ENCODE measurements around the gene CCDC149. TPM values are rescaled to one million over a fixed set of nuclear protein-coding genes. Genes with fewer than 3 reads are reported as not detected.

CCDC149 gene
- total RNA-seq, 1 donor from 2014 or later, result 20.6 TPM

Other genes starting within 250 kb of the CCDC149 start
- gene SOD3, start 117.5 kb downstream of the CCDC149 start, total RNA-seq, result 3.4 and 4.5 TPM in 2 replicates
- gene LGI2, start 117.9 kb upstream of the CCDC149 start, total RNA-seq, result 0.08 TPM in 1 of 2 replicates, not detected in the other
- 7.8 and 11.6 TPM in 2 replicates for gene SEPSECS, start 247.4 kb upstream of the CCDC149 start, total RNA-seq

Measured in osteocyte (in vitro differentiated cells).